Neural progenitor cell (in vitro differentiated cells): ENCODE data around the gene GLIS1.

Source experiments
- CTCF ChIP-seq: fragments of 200-600 bp; sonication (generic); IDR thresholded peaks from 2 replicates; pipeline ENCODE4 v1.5.1; 2017; ENCODE audit warnings: antibody characterized with exemption, mild to moderate bottlenecking
- EZH2 ChIP-seq: fragments of 200-600 bp; sonication (generic); IDR thresholded peaks from 2 replicates; pipeline ENCODE4 v1.6.1; 2017; ENCODE audit warnings: antibody characterized with exemption, mild to moderate bottlenecking, moderate library complexity
- EZH2phosphoT487 ChIP-seq: fragments of 200-600 bp; sonication (generic); IDR thresholded peaks from 2 replicates; pipeline ENCODE4 v1.6.1; 2017; ENCODE audit warnings: antibody characterized with exemption

GRCh38 chr1:53640701-53641075, 98.3 kb downstream of the GLIS1 start:
- TF ChIP-seq CTCF = no peak
- no peak for TF ChIP-seq EZH2
- no peak for TF ChIP-seq EZH2phosphoT487
